GM12891 (cell line): ENCODE data around the gene KCNJ10.

Experiments used
- POLR2A ChIP-seq: IDR thresholded peaks from 2 replicates; pipeline ENCODE4 v1.6.1; 2011; ENCODE audit warnings: low read depth, low read length, control low read depth
- POLR2AphosphoS5 ChIP-seq: IDR thresholded peaks from 2 replicates; pipeline ENCODE4 v1.6.1; 2011; ENCODE audit warnings: low read depth, low read length, control low read depth
- POU2F2 ChIP-seq: IDR thresholded peaks from 2 replicates; pipeline ENCODE4 v1.6.1; 2011; ENCODE audit warnings: low read depth, mild to moderate bottlenecking, control low read depth, low read length, moderate library complexity
- SPI1 ChIP-seq: IDR thresholded peaks from 2 replicates; pipeline ENCODE4 v1.6.1; 2011; ENCODE audit warnings: low read depth, low read length, control low read depth
- TAF1 ChIP-seq: IDR thresholded peaks from 2 replicates; pipeline ENCODE4 v1.6.1; 2011; ENCODE audit warnings: low read depth, low read length, control low read depth

DNA sequence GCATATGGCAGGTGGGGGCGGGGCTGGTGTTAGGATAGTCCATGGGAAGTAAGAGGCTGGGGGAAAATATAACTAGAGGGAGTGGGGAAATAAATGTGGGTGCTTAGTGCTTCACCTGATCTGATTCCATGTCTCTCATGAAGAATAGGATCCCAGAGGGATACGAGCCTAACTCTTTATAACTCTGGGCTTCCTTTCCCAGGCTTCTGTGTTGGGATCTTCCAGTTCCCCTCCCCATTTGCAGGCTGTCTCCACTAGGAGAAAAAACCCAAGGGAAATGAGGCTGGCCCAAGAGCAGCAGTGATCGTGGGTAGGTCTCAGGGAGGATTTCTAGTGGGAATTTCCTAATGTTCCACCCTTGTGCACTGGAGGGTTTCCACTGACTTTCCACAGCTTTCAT is 13.0 kb upstream of the KCNJ10 start:
- TF ChIP-seq POLR2A (no peak), TAF1 (no peak), POLR2AphosphoS5 (no peak), SPI1 (no peak), POU2F2 (no peak)
